Gastrocnemius medialis (tissue), 4 donors: Measurements from ENCODE around the gene EGFR. TPM values are rescaled to one million over a fixed set of nuclear protein-coding genes. Genes with fewer than 3 reads are reported as not detected.

Source experiments
- ATAC-seq, 2 donors: fragments of 150-250 bp; one replicate each; pipeline ENCODE4 v1.9.1; 2016
- DNase-seq, 2 donors: peaks; one replicate each; pipeline ENCODE4 v3.0.0-alpha.2; 2019
- H3K27ac ChIP-seq, 4 donors: fragments of 200-600 bp; sonication (generic); 1 replicate in 1 of 4; 2 replicates in 3 of 4; pipeline ENCODE4 v1.5.1; 2016 to 2018; ENCODE audit warnings: mild to moderate bottlenecking in 2 of 4, moderate library complexity in 1 of 4
- H3K27me3 ChIP-seq, 3 donors: fragments of 200-600 bp; sonication (generic) in 2 of 3; 1 replicate in 1 of 3; 2 replicates in 2 of 3; pipeline versions ENCODE4 v1.5.1 to v1.6.0; 2016 to 2019; ENCODE audit warnings: mild to moderate bottlenecking in 1 of 3, moderate library complexity in 1 of 3
- H3K36me3 ChIP-seq, 2 donors: fragments of 200-600 bp; sonication (generic) in 1 of 2; one replicate each; pipeline ENCODE4 v1.5.1; 2017 to 2018
- H3K4me1 ChIP-seq, 2 donors: fragments of 200-600 bp; sonication (generic) in 1 of 2; one replicate each; pipeline ENCODE4 v1.5.1; 2016 to 2017; ENCODE audit warnings: mild to moderate bottlenecking in 2 of 2
- H3K4me3 ChIP-seq, 4 donors: fragments of 200-600 bp; sonication (generic) in 3 of 4; 1 replicate in 1 of 4; 2 replicates in 3 of 4; pipeline ENCODE4 v1.5.1; 2016 to 2019; ENCODE audit warnings: mild to moderate bottlenecking in 2 of 4
- H3K9me3 ChIP-seq, 3 donors: fragments of 200-600 bp; sonication (generic) in 2 of 3; 1 replicate in 1 of 3; 2 replicates in 2 of 3; pipeline ENCODE4 v1.5.1; 2016 to 2019
- POLR2A ChIP-seq, 2 donors: fragments of 450-650 bp; IDR thresholded peaks; one replicate each; pipeline ENCODE4 v1.6.1; 2017; ENCODE audit warnings: antibody characterized with exemption in 2 of 2, mild to moderate bottlenecking in 2 of 2, moderate library complexity in 2 of 2
- in situ Hi-C, 4 donors: fragments of 200-750 bp; cut with MboI; loops; one replicate each; pipeline versions ENCODE4 v1.15.0 to v1.8.0; 2017; ENCODE audit warnings: low sequenced_read_pairs in 4 of 4
- intact Hi-C: fragments of 100-400 bp; cut with DNase I; formaldehyde crosslinking; loops from one replicate; pipeline ENCODE4 v1.15.1; 2023; ENCODE audit warnings: low total_unique reads
- total RNA-seq, 4 donors: library from RNA; depleted of rRNA; stranded (reverse); fragments of >200 nt; gene quantifications; one replicate each; pipeline versions ENCODE4 v1.1.0 to v1.2.3, GENCODE V29; 2016
- TF ChIP-seq, protein P1 (sequence below), 5 experiments: fragments of 450-650 bp in 3 of 5; fragments of 200-600 bp in 2 of 5; sonication (generic) in 2 of 5; IDR thresholded peaks in 4 of 5; conservative IDR thresholded peaks in 1 of 5; 1 replicate in 4 of 5; 2 replicates in 1 of 5; pipeline ENCODE4 v1.5.1; 2016 to 2019; ENCODE audit warnings: antibody characterized with exemption in 5 of 5, mild to moderate bottlenecking in 3 of 5, moderate library complexity in 3 of 5

EGFR gene
- total RNA-seq, 4 donors from 2014 or later: 28.0 to 34.8 (median 29.4) TPM

- Histone ChIP-seq H3K9me3 (no peaks in the 10 kb centered on the region), H3K4me1 (peaks cover 27 to 51% of the 10 kb centered on the region in 2 donors), H3K27ac (peak overlapping the region; percentile 68 to 73 (median 70)), H3K27me3 (no peaks in the 10 kb centered on the region), H3K36me3 (no peaks in the 10 kb centered on the region), H3K4me3 (no peak overlapping the region)
- intact Hi-C loops (loop anchor here (5.0 kb wide), 1 partner anchor 33 kb away; no protein-coding TSS in a partner anchor), in situ Hi-C loops (no loop called here)
- DNase-seq (no peak), ATAC-seq (no peak)
- TF ChIP-seq, protein P1, sequence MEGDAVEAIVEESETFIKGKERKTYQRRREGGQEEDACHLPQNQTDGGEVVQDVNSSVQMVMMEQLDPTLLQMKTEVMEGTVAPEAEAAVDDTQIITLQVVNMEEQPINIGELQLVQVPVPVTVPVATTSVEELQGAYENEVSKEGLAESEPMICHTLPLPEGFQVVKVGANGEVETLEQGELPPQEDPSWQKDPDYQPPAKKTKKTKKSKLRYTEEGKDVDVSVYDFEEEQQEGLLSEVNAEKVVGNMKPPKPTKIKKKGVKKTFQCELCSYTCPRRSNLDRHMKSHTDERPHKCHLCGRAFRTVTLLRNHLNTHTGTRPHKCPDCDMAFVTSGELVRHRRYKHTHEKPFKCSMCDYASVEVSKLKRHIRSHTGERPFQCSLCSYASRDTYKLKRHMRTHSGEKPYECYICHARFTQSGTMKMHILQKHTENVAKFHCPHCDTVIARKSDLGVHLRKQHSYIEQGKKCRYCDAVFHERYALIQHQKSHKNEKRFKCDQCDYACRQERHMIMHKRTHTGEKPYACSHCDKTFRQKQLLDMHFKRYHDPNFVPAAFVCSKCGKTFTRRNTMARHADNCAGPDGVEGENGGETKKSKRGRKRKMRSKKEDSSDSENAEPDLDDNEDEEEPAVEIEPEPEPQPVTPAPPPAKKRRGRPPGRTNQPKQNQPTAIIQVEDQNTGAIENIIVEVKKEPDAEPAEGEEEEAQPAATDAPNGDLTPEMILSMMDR (IDR thresholded peaks at IDR 0.05 in 4 of 5, conservative IDR thresholded peaks at IDR 0.05 in 1 of 5): no peak
- no peak for TF ChIP-seq POLR2A (IDR thresholded peaks at IDR 0.05)
Observed at GRCh38 chr7:55094092-55094690, 75.4 kb downstream of the EGFR start.

GRCh38 chr7:55095672-55096071 lies 76.9 kb downstream of the EGFR start:
- ATAC-seq: no peak
- intact Hi-C loops: no loop called here
- no peaks in the 10 kb centered on the region for H3K36me3 ChIP-seq
- in situ Hi-C loops: no loop called here
- H3K4me1 ChIP-seq: peaks cover 36 to 64% of the 10 kb centered on the region in 2 donors
- no peak overlapping the region for H3K4me3 ChIP-seq
- H3K9me3 ChIP-seq: no peaks in the 10 kb centered on the region
- no peak for DNase-seq
- no peaks in the 10 kb centered on the region for H3K27me3 ChIP-seq
- peak overlapping the region in 3 of 4 donors; percentile 4 to 79 (median 22) for H3K27ac ChIP-seq
- TF ChIP-seq POLR2A (IDR thresholded peaks at IDR 0.05): no peak
- TF ChIP-seq, protein P1 (IDR thresholded peaks at IDR 0.05 in 4 of 5, conservative IDR thresholded peaks at IDR 0.05 in 1 of 5): no peak

GRCh38 chr7:55096323-55096722 lies 77.5 kb downstream of the EGFR start:
- peaks cover 43 to 70% of the 10 kb centered on the region in 2 donors for H3K4me1 ChIP-seq
- DNase-seq: no peak
- no peaks in the 10 kb centered on the region for H3K27me3 ChIP-seq
- in situ Hi-C loops (no loop called here), intact Hi-C loops (no loop called here)
- peak overlapping the region in 3 of 4 donors; percentile 14 to 79 (median 22) for H3K27ac ChIP-seq
- H3K9me3 ChIP-seq: no peaks in the 10 kb centered on the region
- no peaks in the 10 kb centered on the region for H3K36me3 ChIP-seq
- TF ChIP-seq POLR2A (IDR thresholded peaks at IDR 0.05): no peak
- TF ChIP-seq, protein P1 (IDR thresholded peaks at IDR 0.05 in 4 of 5, conservative IDR thresholded peaks at IDR 0.05 in 1 of 5): no peak
- H3K4me3 ChIP-seq: no peak overlapping the region
- ATAC-seq: no peak

- H3K36me3 ChIP-seq: no peaks in the 10 kb centered on the region
- no peaks in the 10 kb centered on the region for H3K27me3 ChIP-seq
- in situ Hi-C loops (no loop called here), intact Hi-C loops (no loop called here)
- H3K27ac ChIP-seq: peak overlapping the region in 3 of 4 donors; percentile 14 to 80 (median 79)
- DNase-seq (no peak), ATAC-seq (no peak)
- no peak for TF ChIP-seq POLR2A (IDR thresholded peaks at IDR 0.05)
- TF ChIP-seq, protein P1 (IDR thresholded peaks at IDR 0.05 in 4 of 5, conservative IDR thresholded peaks at IDR 0.05 in 1 of 5): no peak
- H3K4me1 ChIP-seq: peaks cover 44 to 73% of the 10 kb centered on the region in 2 donors
- no peak overlapping the region for H3K4me3 ChIP-seq
- H3K9me3 ChIP-seq: no peaks in the 10 kb centered on the region
Observed at GRCh38 chr7:55097100-55097499, 78.3 kb downstream of the EGFR start.
